GM10847 (cell line): ENCODE measurements around the gene ZKSCAN7.

Source experiments
- POLR2A ChIP-seq: IDR thresholded peaks from 2 replicates; pipeline ENCODE4 v1.6.1; 2011; ENCODE audit not compliant: insufficient read length; ENCODE audit errors: extremely low read depth

Gene ZKSCAN7

DNA sequence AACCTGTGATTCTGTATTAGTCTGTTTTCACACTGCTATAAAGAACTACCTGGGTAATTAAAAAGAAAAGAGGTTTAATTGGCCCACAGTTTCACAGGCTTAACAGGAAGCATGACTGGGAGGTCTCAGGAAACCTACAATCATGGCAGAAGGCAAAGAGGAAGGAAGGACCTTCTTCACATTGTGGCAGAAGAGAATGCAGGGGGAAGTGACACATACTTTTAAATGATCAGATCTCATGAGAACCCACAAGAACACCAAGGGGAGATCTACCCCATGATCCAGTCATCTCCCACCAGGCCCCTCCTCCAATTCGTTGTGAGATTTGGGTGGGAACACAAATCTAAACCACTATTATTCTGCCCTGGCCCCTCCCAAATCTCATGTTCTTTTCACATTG lies 6.1 kb downstream of the ZKSCAN7 start:
- no peak for TF ChIP-seq POLR2A

DNA sequence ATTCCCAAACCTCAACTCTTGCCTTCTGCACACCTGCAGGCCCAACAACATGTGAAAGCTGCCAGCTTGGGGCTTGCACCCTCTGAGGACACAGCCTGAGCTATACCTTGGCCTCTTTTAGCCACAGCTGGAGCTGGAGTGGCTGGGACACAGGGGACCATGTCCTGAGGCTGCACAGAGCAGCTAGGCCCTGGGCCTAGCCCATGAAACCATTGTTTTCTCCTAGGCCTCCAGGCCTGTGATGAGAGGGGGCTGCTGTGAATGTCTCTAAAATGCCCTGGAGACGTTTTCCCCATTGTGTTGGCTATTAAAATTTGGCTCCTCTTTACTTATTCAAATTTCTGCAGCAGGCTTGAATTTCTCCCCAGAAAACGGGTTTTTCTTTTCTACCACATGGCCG lies 7.2 kb downstream of the ZKSCAN7 start:
- no peak for TF ChIP-seq POLR2A

DNA sequence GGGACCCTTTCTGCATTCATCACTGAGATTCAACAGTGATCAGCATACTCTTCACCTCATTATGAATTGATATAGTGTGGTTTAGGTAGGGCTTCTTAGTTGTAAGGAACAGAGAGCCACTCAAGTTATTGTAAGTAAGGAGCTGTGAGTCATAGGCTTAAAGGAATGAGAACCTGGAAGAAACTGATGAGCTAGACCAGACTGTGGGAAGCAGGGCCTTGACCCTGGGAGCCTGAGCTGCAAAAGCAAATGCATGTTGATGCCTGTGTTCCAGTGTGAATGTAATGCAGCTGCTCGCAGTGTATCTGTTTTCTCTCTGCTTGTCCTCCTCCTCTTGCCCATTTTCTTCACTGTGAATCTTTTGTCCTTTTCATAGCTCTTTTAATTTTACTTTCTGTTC lies 13.6 kb downstream of the ZKSCAN7 start:
- TF ChIP-seq POLR2A: no peak

DNA sequence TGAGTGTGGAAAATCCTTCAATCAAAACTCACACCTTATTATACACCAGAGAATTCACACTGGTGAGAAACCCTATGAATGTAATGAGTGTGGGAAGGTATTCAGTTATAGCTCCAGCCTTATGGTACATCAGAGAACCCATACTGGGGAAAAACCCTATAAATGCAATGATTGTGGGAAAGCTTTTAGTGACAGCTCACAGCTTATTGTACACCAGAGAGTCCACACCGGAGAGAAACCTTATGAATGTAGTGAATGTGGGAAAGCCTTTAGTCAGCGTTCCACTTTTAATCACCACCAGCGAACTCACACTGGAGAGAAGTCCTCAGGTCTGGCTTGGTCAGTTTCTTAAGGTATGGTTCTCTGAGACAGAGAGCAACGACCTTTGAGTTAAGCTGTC lies 16.0 kb downstream of the ZKSCAN7 start:
- TF ChIP-seq POLR2A: no peak

DNA sequence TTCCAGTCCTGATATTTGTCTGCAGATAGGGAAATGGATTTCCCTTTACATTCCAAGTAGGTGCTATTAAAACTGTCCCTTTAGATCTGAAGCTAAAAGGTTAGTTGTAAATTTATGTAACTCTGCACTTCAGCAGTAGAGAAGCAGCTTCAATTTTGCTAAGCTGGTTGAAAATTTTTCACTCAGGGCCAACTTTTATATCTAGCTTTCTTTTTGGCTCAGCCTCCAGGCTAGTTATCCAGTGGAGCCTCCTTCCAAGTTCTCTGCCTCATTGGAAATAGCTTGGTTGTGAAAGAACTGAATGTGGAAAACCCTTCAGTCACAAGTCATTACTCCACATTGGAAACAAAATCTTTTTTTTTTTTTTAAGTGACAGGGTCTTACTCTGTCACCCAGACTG lies 21.6 kb downstream of the ZKSCAN7 start:
- TF ChIP-seq POLR2A: no peak

DNA sequence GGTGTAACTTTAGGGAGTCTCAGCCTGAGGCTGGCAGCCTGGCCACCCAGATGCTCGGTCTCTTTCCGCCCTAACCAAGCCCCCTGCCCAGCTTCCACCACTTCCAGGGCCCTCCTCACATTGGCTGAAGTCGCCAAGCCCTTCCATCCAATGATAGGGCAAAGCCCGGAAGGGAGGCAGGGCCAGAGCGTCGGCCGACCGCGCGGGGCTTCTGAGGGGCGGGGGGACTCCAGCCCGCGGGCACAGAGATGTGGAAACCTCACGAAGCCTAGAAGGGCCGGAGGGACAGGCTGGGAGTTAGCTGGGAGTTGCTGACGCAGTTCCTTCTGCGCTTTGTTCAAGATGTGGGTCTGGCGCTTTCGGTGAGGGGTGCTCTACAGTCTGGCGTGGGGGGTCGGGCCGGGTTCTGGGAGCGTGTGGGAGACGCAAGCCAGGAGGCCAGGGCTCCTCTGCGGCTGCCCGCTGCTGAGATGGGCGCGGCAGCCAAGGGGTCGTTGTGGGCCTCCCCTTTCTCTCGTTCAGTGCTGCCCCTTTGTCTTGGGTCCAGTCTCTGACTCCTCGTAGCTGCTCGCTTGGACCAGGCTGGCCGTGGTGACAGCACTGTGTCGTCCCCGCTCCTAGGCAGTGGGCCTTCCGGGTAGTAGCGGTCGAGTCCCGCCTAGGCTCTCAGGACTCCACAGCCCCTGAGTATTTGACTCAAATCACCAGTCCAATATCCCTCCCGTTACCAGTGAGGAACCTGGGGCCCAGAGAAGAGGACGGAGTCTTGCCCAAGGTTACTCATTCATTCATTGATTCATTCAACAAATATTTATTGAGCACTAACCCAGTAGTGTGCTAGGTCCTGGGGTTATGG lies 29.9 kb downstream of the ZKSCAN7 start, which contains the start of gene ZNF660:
ZNF660 (plus strand) TSS at position 319 of the 856 bp plus-strand sequence. CDS start 9,230 bp downstream, outside the sequence.
- no peak for TF ChIP-seq POLR2A

DNA sequence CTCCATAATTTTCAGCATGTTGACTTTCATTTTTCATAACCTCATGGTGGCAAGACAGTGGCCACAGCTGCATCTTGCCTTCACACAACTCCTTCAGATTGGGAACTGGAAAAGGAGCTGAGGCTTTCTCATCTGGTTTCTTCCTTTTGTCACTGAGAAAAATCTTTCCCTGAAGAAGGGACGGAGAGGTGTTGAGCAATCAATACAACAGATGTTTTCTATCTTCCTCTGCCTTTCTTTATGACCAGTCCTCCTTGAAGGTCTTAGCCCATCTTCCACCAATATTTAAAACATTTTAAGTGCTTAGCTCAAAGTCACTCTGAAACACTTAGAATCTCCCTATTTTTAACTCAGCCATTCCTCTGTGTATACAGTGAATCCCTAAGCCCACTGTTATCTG lies 41.6 kb downstream of the ZKSCAN7 start:
- no peak for TF ChIP-seq POLR2A

DNA sequence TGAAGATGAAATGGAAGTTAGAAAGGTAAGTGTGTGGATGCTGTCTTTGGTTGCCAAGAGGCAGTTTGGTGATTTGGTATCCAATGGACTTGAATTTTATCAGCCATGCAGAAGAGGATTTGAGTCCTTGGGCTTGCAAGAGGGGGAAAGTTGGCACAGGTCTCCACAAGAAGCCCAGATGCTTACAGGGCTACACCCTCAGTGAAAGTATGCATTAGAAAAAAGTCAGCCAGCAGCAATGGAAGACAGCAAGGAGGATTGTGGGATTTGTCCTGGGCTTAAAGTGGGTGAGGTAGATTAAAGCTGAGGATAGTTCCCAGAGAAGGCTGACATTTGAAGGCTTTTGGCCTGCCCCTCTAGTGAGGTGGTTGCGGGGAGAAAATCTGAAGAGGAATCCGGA lies 46.8 kb downstream of the ZKSCAN7 start:
- TF ChIP-seq POLR2A: no peak

DNA sequence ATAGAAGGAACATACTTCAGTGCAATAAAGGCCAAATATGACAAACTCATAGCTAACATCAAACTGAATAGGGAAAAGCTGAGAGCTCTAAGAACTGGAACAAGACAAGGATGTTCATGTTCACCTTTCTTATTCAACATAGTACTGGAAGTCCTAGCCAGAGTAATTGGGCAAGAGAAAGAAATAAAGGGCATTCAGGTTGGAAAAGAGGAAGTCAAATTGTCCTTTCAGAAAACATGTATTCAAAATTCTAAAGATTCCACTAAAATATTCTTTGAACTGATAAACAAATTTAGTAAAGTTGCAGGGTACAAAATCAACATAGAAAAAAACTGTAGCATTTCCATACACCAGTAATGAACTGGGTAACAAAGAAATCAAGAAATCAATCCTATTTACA lies 57.7 kb downstream of the ZKSCAN7 start:
- no peak for TF ChIP-seq POLR2A
